ENCODE results near the gene THOC1. TPM values are rescaled to one million over a fixed set of nuclear protein-coding genes. Genes with fewer than 3 reads are reported as not detected.

The THOC1 gene
- total and polyA plus RNA-seq, 2 of the 8 experiments (the other 6 are each of a cell fraction or from before 2014, with no cell fraction given) = 19.1 to 66.4 TPM

- TF ChIP-seq, protein P1, sequence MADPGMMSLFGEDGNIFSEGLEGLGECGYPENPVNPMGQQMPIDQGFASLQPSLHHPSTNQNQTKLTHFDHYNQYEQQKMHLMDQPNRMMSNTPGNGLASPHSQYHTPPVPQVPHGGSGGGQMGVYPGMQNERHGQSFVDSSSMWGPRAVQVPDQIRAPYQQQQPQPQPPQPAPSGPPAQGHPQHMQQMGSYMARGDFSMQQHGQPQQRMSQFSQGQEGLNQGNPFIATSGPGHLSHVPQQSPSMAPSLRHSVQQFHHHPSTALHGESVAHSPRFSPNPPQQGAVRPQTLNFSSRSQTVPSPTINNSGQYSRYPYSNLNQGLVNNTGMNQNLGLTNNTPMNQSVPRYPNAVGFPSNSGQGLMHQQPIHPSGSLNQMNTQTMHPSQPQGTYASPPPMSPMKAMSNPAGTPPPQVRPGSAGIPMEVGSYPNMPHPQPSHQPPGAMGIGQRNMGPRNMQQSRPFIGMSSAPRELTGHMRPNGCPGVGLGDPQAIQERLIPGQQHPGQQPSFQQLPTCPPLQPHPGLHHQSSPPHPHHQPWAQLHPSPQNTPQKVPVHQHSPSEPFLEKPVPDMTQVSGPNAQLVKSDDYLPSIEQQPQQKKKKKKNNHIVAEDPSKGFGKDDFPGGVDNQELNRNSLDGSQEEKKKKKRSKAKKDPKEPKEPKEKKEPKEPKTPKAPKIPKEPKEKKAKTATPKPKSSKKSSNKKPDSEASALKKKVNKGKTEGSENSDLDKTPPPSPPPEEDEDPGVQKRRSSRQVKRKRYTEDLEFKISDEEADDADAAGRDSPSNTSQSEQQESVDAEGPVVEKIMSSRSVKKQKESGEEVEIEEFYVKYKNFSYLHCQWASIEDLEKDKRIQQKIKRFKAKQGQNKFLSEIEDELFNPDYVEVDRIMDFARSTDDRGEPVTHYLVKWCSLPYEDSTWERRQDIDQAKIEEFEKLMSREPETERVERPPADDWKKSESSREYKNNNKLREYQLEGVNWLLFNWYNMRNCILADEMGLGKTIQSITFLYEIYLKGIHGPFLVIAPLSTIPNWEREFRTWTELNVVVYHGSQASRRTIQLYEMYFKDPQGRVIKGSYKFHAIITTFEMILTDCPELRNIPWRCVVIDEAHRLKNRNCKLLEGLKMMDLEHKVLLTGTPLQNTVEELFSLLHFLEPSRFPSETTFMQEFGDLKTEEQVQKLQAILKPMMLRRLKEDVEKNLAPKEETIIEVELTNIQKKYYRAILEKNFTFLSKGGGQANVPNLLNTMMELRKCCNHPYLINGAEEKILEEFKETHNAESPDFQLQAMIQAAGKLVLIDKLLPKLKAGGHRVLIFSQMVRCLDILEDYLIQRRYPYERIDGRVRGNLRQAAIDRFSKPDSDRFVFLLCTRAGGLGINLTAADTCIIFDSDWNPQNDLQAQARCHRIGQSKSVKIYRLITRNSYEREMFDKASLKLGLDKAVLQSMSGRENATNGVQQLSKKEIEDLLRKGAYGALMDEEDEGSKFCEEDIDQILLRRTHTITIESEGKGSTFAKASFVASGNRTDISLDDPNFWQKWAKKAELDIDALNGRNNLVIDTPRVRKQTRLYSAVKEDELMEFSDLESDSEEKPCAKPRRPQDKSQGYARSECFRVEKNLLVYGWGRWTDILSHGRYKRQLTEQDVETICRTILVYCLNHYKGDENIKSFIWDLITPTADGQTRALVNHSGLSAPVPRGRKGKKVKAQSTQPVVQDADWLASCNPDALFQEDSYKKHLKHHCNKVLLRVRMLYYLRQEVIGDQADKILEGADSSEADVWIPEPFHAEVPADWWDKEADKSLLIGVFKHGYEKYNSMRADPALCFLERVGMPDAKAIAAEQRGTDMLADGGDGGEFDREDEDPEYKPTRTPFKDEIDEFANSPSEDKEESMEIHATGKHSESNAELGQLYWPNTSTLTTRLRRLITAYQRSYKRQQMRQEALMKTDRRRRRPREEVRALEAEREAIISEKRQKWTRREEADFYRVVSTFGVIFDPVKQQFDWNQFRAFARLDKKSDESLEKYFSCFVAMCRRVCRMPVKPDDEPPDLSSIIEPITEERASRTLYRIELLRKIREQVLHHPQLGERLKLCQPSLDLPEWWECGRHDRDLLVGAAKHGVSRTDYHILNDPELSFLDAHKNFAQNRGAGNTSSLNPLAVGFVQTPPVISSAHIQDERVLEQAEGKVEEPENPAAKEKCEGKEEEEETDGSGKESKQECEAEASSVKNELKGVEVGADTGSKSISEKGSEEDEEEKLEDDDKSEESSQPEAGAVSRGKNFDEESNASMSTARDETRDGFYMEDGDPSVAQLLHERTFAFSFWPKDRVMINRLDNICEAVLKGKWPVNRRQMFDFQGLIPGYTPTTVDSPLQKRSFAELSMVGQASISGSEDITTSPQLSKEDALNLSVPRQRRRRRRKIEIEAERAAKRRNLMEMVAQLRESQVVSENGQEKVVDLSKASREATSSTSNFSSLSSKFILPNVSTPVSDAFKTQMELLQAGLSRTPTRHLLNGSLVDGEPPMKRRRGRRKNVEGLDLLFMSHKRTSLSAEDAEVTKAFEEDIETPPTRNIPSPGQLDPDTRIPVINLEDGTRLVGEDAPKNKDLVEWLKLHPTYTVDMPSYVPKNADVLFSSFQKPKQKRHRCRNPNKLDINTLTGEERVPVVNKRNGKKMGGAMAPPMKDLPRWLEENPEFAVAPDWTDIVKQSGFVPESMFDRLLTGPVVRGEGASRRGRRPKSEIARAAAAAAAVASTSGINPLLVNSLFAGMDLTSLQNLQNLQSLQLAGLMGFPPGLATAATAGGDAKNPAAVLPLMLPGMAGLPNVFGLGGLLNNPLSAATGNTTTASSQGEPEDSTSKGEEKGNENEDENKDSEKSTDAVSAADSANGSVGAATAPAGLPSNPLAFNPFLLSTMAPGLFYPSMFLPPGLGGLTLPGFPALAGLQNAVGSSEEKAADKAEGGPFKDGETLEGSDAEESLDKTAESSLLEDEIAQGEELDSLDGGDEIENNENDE (IDR thresholded peaks at IDR 0.05; ENCODE audit: insufficient replicate concordance, low read length) = no peak
- TF ChIP-seq EP300 (IDR thresholded peaks at IDR 0.05; ENCODE audit: borderline replicate concordance in 1 of 2, low read depth in 2 of 2, low read length in 2 of 2) (no peak), JUND (IDR thresholded peaks at IDR 0.05; ENCODE audit: low read length) (no peak), PHF8 (conservative IDR thresholded peaks at IDR 0.05; ENCODE audit: low read depth, low read length) (no peak)
Observed at GRCh38 chr18:303011-303410, 35.2 kb upstream of the THOC1 start (continued).

Data from H1 (cell line).